GM12891 (cell line): ENCODE data around the gene TRPM3.

ENCODE experiments used
- POLR2A ChIP-seq: IDR thresholded peaks from 2 replicates; pipeline ENCODE4 v1.6.1; 2011; ENCODE audit warnings: low read depth, low read length, control low read depth
- TAF1 ChIP-seq: IDR thresholded peaks from 2 replicates; pipeline ENCODE4 v1.6.1; 2011; ENCODE audit warnings: low read depth, low read length, control low read depth

DNA sequence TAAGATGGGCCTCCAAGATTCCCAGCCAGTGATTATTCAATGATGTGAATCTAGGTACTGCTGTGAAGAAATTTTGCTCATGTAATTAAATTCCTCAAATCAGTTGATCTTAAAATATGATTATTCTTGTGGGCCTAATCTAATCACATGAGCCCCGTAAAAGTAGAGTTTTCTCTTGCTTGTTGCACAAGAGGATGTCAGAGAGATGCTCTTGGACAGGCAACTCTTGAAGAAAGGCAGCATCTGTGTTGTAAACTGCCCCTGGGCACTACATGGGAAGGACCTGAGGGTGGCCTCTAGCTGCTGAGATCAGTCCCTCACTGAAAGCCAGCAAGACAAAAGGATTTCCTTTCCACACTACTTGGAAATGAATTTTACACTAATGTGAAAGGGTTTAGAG, 132.9 kb downstream of the TRPM3 start:
- no peak for TF ChIP-seq POLR2A
- no peak for TF ChIP-seq TAF1
